ENCODE data around the gene RSRC1.

DNA sequence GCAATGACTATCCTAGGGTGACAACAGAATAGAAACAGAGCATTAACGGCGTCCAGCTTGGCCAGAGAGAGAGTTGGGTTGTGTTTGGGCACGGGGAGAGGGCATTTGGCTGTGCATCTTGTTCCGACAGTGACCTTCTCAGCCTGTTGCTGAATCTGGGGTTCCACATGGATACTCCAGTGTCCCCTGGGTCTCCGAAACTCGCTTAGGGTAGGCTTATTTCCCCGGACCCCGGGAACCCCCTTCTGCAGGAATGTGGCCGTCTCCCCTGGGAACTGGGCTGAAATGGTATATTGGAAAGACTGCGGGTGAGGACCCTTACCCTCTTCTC is 11.6 kb upstream of the RSRC1 start:
- TF ChIP-seq CTCF (IDR thresholded peaks at IDR 0.05) (no peak), SIN3A (IDR thresholded peaks at IDR 0.05; ENCODE audit: borderline replicate concordance, insufficient read depth, low read depth, low read length) (no peak)
